Measurements from ENCODE around the gene IGFBP4. TPM values are rescaled to one million over a fixed set of nuclear protein-coding genes. Genes with fewer than 3 reads are reported as not detected.
A peak's percentile ranks its signal among the peaks of the same experiment; 100 is the strongest.

The IGFBP4 gene
- total RNA-seq: 100 to 1,000 TPM in 1 of 2 donors, 10 to 100 TPM in 1; 74.1 to 297 TPM
- 100 to 1,000 TPM; 179 to 649 TPM for polyA plus RNA-seq

DNA sequence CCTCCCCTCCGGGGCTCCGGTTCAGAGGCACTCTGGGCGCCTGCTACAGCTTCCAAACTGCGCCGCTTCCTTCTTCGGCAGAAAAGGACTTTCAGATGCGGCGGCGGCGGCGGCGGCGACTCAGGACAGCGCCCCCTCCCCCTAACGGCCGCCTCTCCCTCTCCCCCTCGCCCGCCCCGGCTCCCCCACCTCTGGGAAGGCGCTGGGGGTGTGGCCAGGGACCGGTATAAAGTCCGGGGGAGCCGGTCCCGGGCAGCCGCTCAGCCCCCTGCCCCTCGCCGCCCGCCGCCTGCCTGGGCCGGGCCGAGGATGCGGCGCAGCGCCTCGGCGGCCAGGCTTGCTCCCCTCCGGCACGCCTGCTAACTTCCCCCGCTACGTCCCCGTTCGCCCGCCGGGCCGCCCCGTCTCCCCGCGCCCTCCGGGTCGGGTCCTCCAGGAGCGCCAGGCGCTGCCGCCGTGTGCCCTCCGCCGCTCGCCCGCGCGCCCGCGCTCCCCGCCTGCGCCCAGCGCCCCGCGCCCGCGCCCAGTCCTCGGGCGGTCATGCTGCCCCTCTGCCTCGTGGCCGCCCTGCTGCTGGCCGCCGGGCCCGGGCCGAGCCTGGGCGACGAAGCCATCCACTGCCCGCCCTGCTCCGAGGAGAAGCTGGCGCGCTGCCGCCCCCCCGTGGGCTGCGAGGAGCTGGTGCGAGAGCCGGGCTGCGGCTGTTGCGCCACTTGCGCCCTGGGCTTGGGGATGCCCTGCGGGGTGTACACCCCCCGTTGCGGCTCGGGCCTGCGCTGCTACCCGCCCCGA, at the start of gene IGFBP4:
Gene IGFBP4, plus strand, starts transcription at position 255 of the 792 bp plus-strand sequence. Its CDS starts 286 bp downstream, at position 541.
- Histone ChIP-seq H3K27me3 (ENCODE audit: control insufficient read depth in 4 of 4, insufficient read depth in 4 of 4, low read length in 3 of 4) (no peaks in the 10 kb centered on the region), H3K27ac (ENCODE audit: low read depth in 1 of 2, low read length in 2 of 2) (peak within 1 kb of the TSS; percentile 92 to 97), H3K36me3 (ENCODE audit: control insufficient read depth in 4 of 4, insufficient read depth in 3 of 4, low read depth in 1 of 4, low read length in 3 of 4) (no peaks in the 10 kb centered on the region), H3K9me3 (ENCODE audit: control insufficient read depth in 4 of 4, low read length in 3 of 4) (no peaks in the 10 kb centered on the region), H3K9ac (ENCODE audit: low read depth in 1 of 2, low read length in 2 of 2) (peak within 1 kb of the TSS; percentile 90 to 95), H3K4me1 (ENCODE audit: control insufficient read depth in 4 of 4, insufficient read depth in 4 of 4, low read length in 3 of 4) (peaks cover 7 to 32% (median 24%) of the 10 kb centered on the region in 4 donors), H3K4me3 (ENCODE audit: low read depth in 1 of 3, low read length in 3 of 3) (peak within 1 kb of the TSS; percentile 73 to 91 (median 87))
- DNase-seq (ENCODE audit: low spot score): peak; percentile 72
- TF ChIP-seq, protein P1, sequence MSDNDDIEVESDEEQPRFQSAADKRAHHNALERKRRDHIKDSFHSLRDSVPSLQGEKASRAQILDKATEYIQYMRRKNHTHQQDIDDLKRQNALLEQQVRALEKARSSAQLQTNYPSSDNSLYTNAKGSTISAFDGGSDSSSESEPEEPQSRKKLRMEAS (IDR thresholded peaks at IDR 0.05): no peak
- TF ChIP-seq, protein P2, sequence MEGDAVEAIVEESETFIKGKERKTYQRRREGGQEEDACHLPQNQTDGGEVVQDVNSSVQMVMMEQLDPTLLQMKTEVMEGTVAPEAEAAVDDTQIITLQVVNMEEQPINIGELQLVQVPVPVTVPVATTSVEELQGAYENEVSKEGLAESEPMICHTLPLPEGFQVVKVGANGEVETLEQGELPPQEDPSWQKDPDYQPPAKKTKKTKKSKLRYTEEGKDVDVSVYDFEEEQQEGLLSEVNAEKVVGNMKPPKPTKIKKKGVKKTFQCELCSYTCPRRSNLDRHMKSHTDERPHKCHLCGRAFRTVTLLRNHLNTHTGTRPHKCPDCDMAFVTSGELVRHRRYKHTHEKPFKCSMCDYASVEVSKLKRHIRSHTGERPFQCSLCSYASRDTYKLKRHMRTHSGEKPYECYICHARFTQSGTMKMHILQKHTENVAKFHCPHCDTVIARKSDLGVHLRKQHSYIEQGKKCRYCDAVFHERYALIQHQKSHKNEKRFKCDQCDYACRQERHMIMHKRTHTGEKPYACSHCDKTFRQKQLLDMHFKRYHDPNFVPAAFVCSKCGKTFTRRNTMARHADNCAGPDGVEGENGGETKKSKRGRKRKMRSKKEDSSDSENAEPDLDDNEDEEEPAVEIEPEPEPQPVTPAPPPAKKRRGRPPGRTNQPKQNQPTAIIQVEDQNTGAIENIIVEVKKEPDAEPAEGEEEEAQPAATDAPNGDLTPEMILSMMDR (IDR thresholded peaks at IDR 0.05; ENCODE audit: low read depth, low read length, missing input control): peak; percentile 18
- TF ChIP-seq YY1 (IDR thresholded peaks at IDR 0.05): no peak
- TF ChIP-seq GABPA (IDR thresholded peaks at IDR 0.05 in 1 of 2, conservative IDR thresholded peaks at IDR 0.05 in 1 of 2): no peak
- peak in 1 of 2 donors; percentile 4 for TF ChIP-seq RXRA (IDR thresholded peaks at IDR 0.05)
- no peak for TF ChIP-seq SP1 (IDR thresholded peaks at IDR 0.05)
- peak in 1 of 2 donors; percentile 33 for TF ChIP-seq RAD21 (IDR thresholded peaks at IDR 0.05)
- no peak for TF ChIP-seq EGR1 (IDR thresholded peaks at IDR 0.05; ENCODE audit: low read depth in 2 of 2)
- no peak for TF ChIP-seq FOXA2 (IDR thresholded peaks at IDR 0.05)
- no peak for TF ChIP-seq FOXA1 (IDR thresholded peaks at IDR 0.05)
- under 1% methylated on average over 98 of the region's 98 CpGs for WGBS

DNA sequence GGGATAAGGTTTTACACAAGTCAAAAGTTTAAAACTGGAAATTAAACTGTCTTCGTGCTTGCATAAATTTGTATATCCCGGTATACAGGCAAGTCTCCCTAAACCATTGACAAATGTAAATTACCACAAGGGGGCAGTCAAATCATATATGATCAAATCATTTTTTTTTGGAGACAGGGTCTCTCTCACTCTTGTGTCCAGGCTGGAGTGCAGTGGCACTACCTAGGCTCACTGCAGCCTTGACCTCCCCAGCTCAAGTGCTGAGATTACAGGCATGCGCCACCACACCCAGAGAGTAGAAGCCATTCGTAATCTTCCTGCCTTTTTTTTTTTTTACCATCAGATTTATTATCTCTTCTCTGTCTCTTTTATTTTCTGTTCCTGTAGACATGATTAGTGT, 44.1 kb upstream of the IGFBP4 start:
- DNase-seq (ENCODE audit: low spot score): no peak

More for the DNA sequence above, 44.1 kb upstream of the IGFBP4 start:
- TF ChIP-seq RAD21 (IDR thresholded peaks at IDR 0.05) (peak; percentile 72 to 76), HNF4A (conservative IDR thresholded peaks at IDR 0.05) (no peak), JUND (IDR thresholded peaks at IDR 0.05) (no peak)
- TF ChIP-seq, protein P2 (IDR thresholded peaks at IDR 0.05; ENCODE audit: low read depth, low read length, missing input control): peak; percentile 50
- WGBS: 57% methylated on average over 4 of the region's 4 CpGs
- Histone ChIP-seq H3K9me3 (ENCODE audit: control insufficient read depth in 4 of 4, low read length in 3 of 4) (no peaks in the 10 kb centered on the region), H3K27ac (ENCODE audit: low read depth in 1 of 2, low read length in 2 of 2) (no peak overlapping the region), H3K9ac (ENCODE audit: low read depth in 1 of 2, low read length in 2 of 2) (no peak overlapping the region), H3K4me1 (ENCODE audit: control insufficient read depth in 4 of 4, insufficient read depth in 4 of 4, low read length in 3 of 4) (peaks cover 0 to 7% (median 3%) of the 10 kb centered on the region in 4 donors), H3K36me3 (ENCODE audit: control insufficient read depth in 4 of 4, insufficient read depth in 3 of 4, low read depth in 1 of 4, low read length in 3 of 4) (peaks cover 0 to 1% (median 0%) of the 10 kb centered on the region in 4 donors), H3K27me3 (ENCODE audit: control insufficient read depth in 4 of 4, insufficient read depth in 4 of 4, low read length in 3 of 4) (no peaks in the 10 kb centered on the region), H3K4me3 (ENCODE audit: low read depth in 1 of 3, low read length in 3 of 3) (no peak overlapping the region)

Data from liver (tissue), 9 donors.